ENCODE measurements around the gene STK24.

STK24 gene

DNA sequence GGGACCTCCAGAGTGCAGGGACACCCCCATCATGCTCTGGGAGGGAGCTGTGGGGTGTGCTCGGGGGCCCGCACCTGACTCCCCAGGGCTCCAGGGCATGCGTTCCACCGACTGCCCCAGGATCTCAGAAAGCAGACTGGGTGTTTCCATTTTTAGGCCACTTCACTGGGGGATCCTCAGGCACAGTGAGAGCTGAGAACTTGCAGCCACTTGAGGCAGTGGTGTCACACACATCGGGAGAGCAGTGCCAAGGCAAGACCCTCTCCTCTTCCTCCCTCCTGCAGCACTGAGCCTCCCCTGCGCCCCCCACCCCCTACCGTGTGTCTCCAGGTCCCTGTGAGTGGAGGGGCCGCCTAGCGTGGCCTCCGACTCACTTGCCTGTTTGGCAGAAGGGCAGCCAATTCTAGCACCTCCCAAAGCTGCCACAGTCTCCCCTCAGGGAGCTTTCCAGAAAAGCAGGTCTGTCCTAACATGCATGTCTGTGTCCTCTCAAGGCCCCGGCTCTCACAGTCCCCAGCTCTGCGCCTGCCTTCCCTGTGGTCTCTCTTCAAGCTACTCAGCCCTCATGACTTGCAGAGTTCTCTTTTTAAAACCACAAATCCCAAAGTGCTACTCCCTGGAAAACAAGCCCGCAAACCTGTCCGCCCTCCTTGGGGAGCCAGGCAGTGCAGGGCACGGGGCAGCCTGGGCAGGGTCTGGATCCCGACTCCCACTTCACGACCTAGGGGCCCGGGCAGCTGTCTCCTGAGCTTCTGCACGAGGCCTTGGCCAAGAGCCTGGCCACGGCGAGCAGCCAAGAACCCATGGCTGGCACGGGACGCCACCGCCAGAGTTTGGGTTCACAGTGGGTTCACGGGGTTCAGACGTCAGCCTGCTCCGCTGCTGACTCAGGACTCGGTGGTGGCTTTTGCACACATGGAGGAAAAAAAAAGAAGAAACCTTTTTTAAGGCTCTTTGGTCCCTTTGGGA lies 94.1 kb downstream of the STK24 start:
- no peak overlapping the region for H3K9ac ChIP-seq (ENCODE audit: low read depth, low read length, poor library complexity)
- no peaks in the 10 kb centered on the region for H3K27me3 ChIP-seq (ENCODE audit: control insufficient read depth in 3 of 3, insufficient read depth in 3 of 3, low read depth in 1 of 3, low read length in 3 of 3)
- H4K8ac ChIP-seq (ENCODE audit: low read depth, low read length), result no peak overlapping the region
- no peak overlapping the region for H2AFZ ChIP-seq (ENCODE audit: low read length)
- WGBS, 2 donors (ENCODE audit: extremely low coverage in 2 of 2, insufficient read length in 2 of 2, insufficient replicate concordance in 1 of 2), result no CpG with 5 or more reads among the region's 28 CpGs
- H3K23ac ChIP-seq (ENCODE audit: low read depth, low read length, poor library complexity), result peak overlapping the region; percentile 13
- H3K4me3 ChIP-seq (ENCODE audit: low read length in 2 of 2), result no peak overlapping the region
- H3K14ac ChIP-seq (ENCODE audit: low read length), result peak overlapping the region; percentile 26
- H2BK15ac ChIP-seq (ENCODE audit: low read length), result no peak overlapping the region
- no peak for DNase-seq (ENCODE audit: low spot score)
- peaks cover 3 to 20% of the 10 kb centered on the region in 2 donors for H3K36me3 ChIP-seq (replicated peaks in 1 of 2; ENCODE audit: control insufficient read depth in 2 of 2, insufficient read depth in 2 of 2, low read length in 2 of 2)
- peak overlapping the region; percentile 92 for H3K18ac ChIP-seq (ENCODE audit: low read length)
- H3K27ac ChIP-seq (replicated peaks; ENCODE audit: low read length), result no peak overlapping the region
- peaks cover 6% of the 10 kb centered on the region for H3K79me1 ChIP-seq (ENCODE audit: low read depth, low read length)
- peak overlapping the region; percentile 43 for H2AK5ac ChIP-seq (ENCODE audit: low read depth, low read length)
- H3K9me3 ChIP-seq (replicated peaks in 1 of 2; ENCODE audit: control insufficient read depth in 2 of 2, insufficient read depth in 1 of 2, low read depth in 1 of 2, low read length in 2 of 2), result no peaks in the 10 kb centered on the region
- H3K4ac ChIP-seq (ENCODE audit: low read length), result no peak overlapping the region
- no peak overlapping the region for H4K91ac ChIP-seq (ENCODE audit: low read depth, low read length, poor library complexity)
- H3K4me2 ChIP-seq (ENCODE audit: insufficient read depth, low read length, poor library complexity, severe bottlenecking), result no peak overlapping the region
- no peak overlapping the region for H2BK12ac ChIP-seq (ENCODE audit: low read length)
- H3K4me1 ChIP-seq (ENCODE audit: control insufficient read depth in 2 of 2, insufficient read depth in 1 of 2, low read depth in 1 of 2, low read length in 2 of 2), result peaks cover 33 to 49% of the 10 kb centered on the region in 2 donors
- H2BK120ac ChIP-seq (ENCODE audit: low read depth, low read length), result peak overlapping the region; percentile 44
- H2BK5ac ChIP-seq (ENCODE audit: low read length), result peak overlapping the region; percentile 47

GRCh38 chr13:98480915-98481877 lies 95.7 kb downstream of the STK24 start:
- Histone ChIP-seq H3K27ac (replicated peaks; ENCODE audit: low read length) (no peak overlapping the region), H4K8ac (ENCODE audit: low read depth, low read length) (no peak overlapping the region), H3K27me3 (ENCODE audit: control insufficient read depth in 3 of 3, insufficient read depth in 3 of 3, low read depth in 1 of 3, low read length in 3 of 3) (no peaks in the 10 kb centered on the region), H2BK120ac (ENCODE audit: low read depth, low read length) (no peak overlapping the region), H3K4me2 (ENCODE audit: insufficient read depth, low read length, poor library complexity, severe bottlenecking) (no peak overlapping the region), H3K4me1 (ENCODE audit: control insufficient read depth in 2 of 2, insufficient read depth in 1 of 2, low read depth in 1 of 2, low read length in 2 of 2) (peaks cover 40 to 54% of the 10 kb centered on the region in 2 donors), H2AK5ac (ENCODE audit: low read depth, low read length) (no peak overlapping the region), H3K9me3 (replicated peaks in 1 of 2; ENCODE audit: control insufficient read depth in 2 of 2, insufficient read depth in 1 of 2, low read depth in 1 of 2, low read length in 2 of 2) (no peaks in the 10 kb centered on the region), H3K23ac (ENCODE audit: low read depth, low read length, poor library complexity) (no peak overlapping the region), H2BK5ac (ENCODE audit: low read length) (no peak overlapping the region), H3K9ac (ENCODE audit: low read depth, low read length, poor library complexity) (no peak overlapping the region), H4K91ac (ENCODE audit: low read depth, low read length, poor library complexity) (no peak overlapping the region), H3K79me1 (ENCODE audit: low read depth, low read length) (peaks cover 7% of the 10 kb centered on the region), H2AFZ (ENCODE audit: low read length) (no peak overlapping the region), H3K18ac (ENCODE audit: low read length) (no peak overlapping the region), H2BK12ac (ENCODE audit: low read length) (no peak overlapping the region), H3K14ac (ENCODE audit: low read length) (no peak overlapping the region), H3K36me3 (replicated peaks in 1 of 2; ENCODE audit: control insufficient read depth in 2 of 2, insufficient read depth in 2 of 2, low read length in 2 of 2) (peaks cover 3 to 17% of the 10 kb centered on the region in 2 donors), H3K4ac (ENCODE audit: low read length) (no peak overlapping the region), H3K4me3 (ENCODE audit: low read length in 2 of 2) (no peak overlapping the region), H2BK15ac (ENCODE audit: low read length) (no peak overlapping the region)
- WGBS, 2 donors (ENCODE audit: extremely low coverage in 2 of 2, insufficient read length in 2 of 2, insufficient replicate concordance in 1 of 2), result 100% methylated on average over 2 of the region's 15 CpGs; no CpG with 5 or more reads in 1 of the 2 donors
- no peak for DNase-seq (ENCODE audit: low spot score)

DNA sequence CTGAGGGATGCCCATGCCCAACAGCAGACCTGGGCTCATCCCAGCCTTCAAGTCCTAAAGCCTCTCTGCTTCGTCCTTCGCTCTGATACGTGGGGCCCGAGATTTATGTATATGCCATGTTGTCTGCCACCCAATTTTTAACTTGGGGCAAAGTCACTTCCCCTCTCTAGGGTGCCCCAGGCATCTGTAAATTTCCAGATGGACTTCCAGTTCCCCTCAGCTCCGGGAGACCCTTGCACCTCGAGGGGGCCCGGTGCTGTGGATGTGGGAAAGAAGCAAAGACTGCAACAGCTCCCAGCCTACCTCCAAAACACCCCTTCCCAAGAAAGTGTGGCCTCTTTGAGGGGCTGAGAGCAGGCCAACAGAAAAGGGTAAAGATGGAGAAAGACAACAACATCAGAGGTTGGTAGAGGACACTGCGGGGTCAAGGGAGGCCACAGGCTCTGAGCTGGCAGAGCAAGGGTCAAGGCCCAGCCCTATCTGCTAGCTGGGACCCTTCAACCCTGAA lies 97.4 kb downstream of the STK24 start:
- H3K18ac ChIP-seq (ENCODE audit: low read length), result no peak overlapping the region
- H3K27me3 ChIP-seq (ENCODE audit: control insufficient read depth in 3 of 3, insufficient read depth in 3 of 3, low read depth in 1 of 3, low read length in 3 of 3), result no peaks in the 10 kb centered on the region
- no peak overlapping the region for H3K23ac ChIP-seq (ENCODE audit: low read depth, low read length, poor library complexity)
- H2BK12ac ChIP-seq (ENCODE audit: low read length), result no peak overlapping the region
- no peak overlapping the region for H3K14ac ChIP-seq (ENCODE audit: low read length)
- no peak for DNase-seq (ENCODE audit: low spot score)
- no peak overlapping the region for H3K4ac ChIP-seq (ENCODE audit: low read length)
- no peak overlapping the region for H2BK15ac ChIP-seq (ENCODE audit: low read length)
- no peak overlapping the region for H2BK5ac ChIP-seq (ENCODE audit: low read length)
- no CpG with 5 or more reads among the region's 8 CpGs for WGBS, 2 donors (ENCODE audit: extremely low coverage in 2 of 2, insufficient read length in 2 of 2, insufficient replicate concordance in 1 of 2)
- H3K9me3 ChIP-seq (replicated peaks in 1 of 2; ENCODE audit: control insufficient read depth in 2 of 2, insufficient read depth in 1 of 2, low read depth in 1 of 2, low read length in 2 of 2), result no peaks in the 10 kb centered on the region
- H3K36me3 ChIP-seq (replicated peaks in 1 of 2; ENCODE audit: control insufficient read depth in 2 of 2, insufficient read depth in 2 of 2, low read length in 2 of 2), result peaks cover 8 to 27% of the 10 kb centered on the region in 2 donors
- no peak overlapping the region for H2BK120ac ChIP-seq (ENCODE audit: low read depth, low read length)
- H3K9ac ChIP-seq (ENCODE audit: low read depth, low read length, poor library complexity), result no peak overlapping the region
- no peak overlapping the region for H2AK5ac ChIP-seq (ENCODE audit: low read depth, low read length)
- no peak overlapping the region for H2AFZ ChIP-seq (ENCODE audit: low read length)
- H4K91ac ChIP-seq (ENCODE audit: low read depth, low read length, poor library complexity), result no peak overlapping the region
- peaks cover 7% of the 10 kb centered on the region for H3K79me1 ChIP-seq (ENCODE audit: low read depth, low read length)
- H3K4me3 ChIP-seq (ENCODE audit: low read length in 2 of 2), result no peak overlapping the region
- no peak overlapping the region for H3K4me2 ChIP-seq (ENCODE audit: insufficient read depth, low read length, poor library complexity, severe bottlenecking)
- peaks cover 41 to 53% of the 10 kb centered on the region in 2 donors for H3K4me1 ChIP-seq (ENCODE audit: control insufficient read depth in 2 of 2, insufficient read depth in 1 of 2, low read depth in 1 of 2, low read length in 2 of 2)
- H3K27ac ChIP-seq (replicated peaks; ENCODE audit: low read length), result no peak overlapping the region
- no peak overlapping the region for H4K8ac ChIP-seq (ENCODE audit: low read depth, low read length)

Measured in neuronal stem cell (in vitro differentiated cells).